GM23338 (cell line): ENCODE data around the gene OAS3. TPM values are rescaled to one million over a fixed set of nuclear protein-coding genes. Genes with fewer than 3 reads are reported as not detected.
"Not testable (repeated sequence)": the region's sequence is repeated elsewhere in the genome, so short reads cannot be mapped to it uniquely, and the experiment has no call there.

Experiments
- ATAC-seq: fragments of 200-7000 bp; cut with Tn5 transposase; 3 replicates; pipeline ENCODE4 v1.9.1; 2020
- DNase-seq: peaks from one replicate; pipeline ENCODE4 v3.0.0-alpha.2; 2015; ENCODE audit warnings: low spot score
- H2AFZ ChIP-seq: fragments of 200-600 bp; sonication (generic); 2 replicates; pipeline ENCODE4 v1.8.0; 2016; ENCODE audit warnings: antibody characterized with exemption, mild to moderate bottlenecking, moderate library complexity
- H3F3A ChIP-seq: fragments of 200-600 bp; sonication (generic); replicated peaks from 2 replicates; pipeline ENCODE4 v1.8.0; 2017; ENCODE audit warnings: antibody characterized with exemption, mixed run types, low read depth
- H3K27ac ChIP-seq: fragments of 200-600 bp; sonication (generic); 2 replicates; pipeline ENCODE4 v1.6.1; 2016; ENCODE audit warnings: low read depth
- H3K27me3 ChIP-seq: fragments of 200-600 bp; sonication (generic); 2 replicates; pipeline ENCODE4 v1.8.0; 2016; ENCODE audit warnings: mild to moderate bottlenecking, mixed run types, moderate library complexity; ENCODE audit not compliant: insufficient read depth
- H3K36me3 ChIP-seq: fragments of 200-600 bp; sonication (generic); 2 replicates; pipeline ENCODE4 v1.8.0; 2016; ENCODE audit warnings: mild to moderate bottlenecking; ENCODE audit not compliant: insufficient read depth
- H3K4me1 ChIP-seq: fragments of 200-600 bp; sonication (generic); 2 replicates; pipeline ENCODE4 v1.8.0; 2016; ENCODE audit warnings: mild to moderate bottlenecking, moderate library complexity; ENCODE audit not compliant: insufficient read depth
- H3K4me2 ChIP-seq: fragments of 200-600 bp; sonication (generic); 2 replicates; pipeline ENCODE4 v1.7.1; 2017; ENCODE audit warnings: mixed run types
- H3K4me3 ChIP-seq: fragments of 200-600 bp; sonication (generic); 2 replicates; pipeline ENCODE4 v1.6.1; 2016; ENCODE audit warnings: mixed run types
- H3K79me2 ChIP-seq: fragments of 200-600 bp; sonication (generic); replicated peaks from 2 replicates; pipeline ENCODE4 v1.8.0; 2017; ENCODE audit warnings: mild to moderate bottlenecking; ENCODE audit not compliant: insufficient read depth
- H3K9me2 ChIP-seq: fragments of 200-600 bp; sonication (generic); 2 replicates; pipeline ENCODE4 v1.8.0; 2017; ENCODE audit not compliant: insufficient read depth
- H4K20me1 ChIP-seq: fragments of 200-600 bp; sonication (generic); replicated peaks from 2 replicates; pipeline ENCODE4 v1.8.0; 2017; ENCODE audit warnings: mild to moderate bottlenecking; ENCODE audit not compliant: insufficient read depth
- H3K27ac Mint-ChIP-seq: 2 replicates; pipeline ENCODE4 v1.8.0; 2020; ENCODE audit warnings: inconsistent platforms, mild to moderate bottlenecking, moderate library complexity, mixed read lengths
- H3K27me3 Mint-ChIP-seq: 3 replicates; pipeline ENCODE4 v1.8.0; 2022; ENCODE audit warnings: low read depth, mild to moderate bottlenecking, moderate library complexity, mixed read lengths, inconsistent platforms; ENCODE audit not compliant: insufficient read depth, poor library complexity
- H3K36me3 Mint-ChIP-seq: 3 replicates; pipeline ENCODE4 v1.8.0; 2021; ENCODE audit warnings: low read depth, mild to moderate bottlenecking, inconsistent platforms, moderate library complexity, mixed read lengths
- H3K4me1 Mint-ChIP-seq: 3 replicates; pipeline ENCODE4 v1.8.0; 2020; ENCODE audit warnings: mild to moderate bottlenecking, inconsistent platforms, mixed read lengths
- H3K4me3 Mint-ChIP-seq: 3 replicates; pipeline ENCODE4 v1.8.0; 2021; ENCODE audit warnings: moderate library complexity, mild to moderate bottlenecking, inconsistent platforms, mixed read lengths
- H3K9me3 Mint-ChIP-seq: 3 replicates; pipeline ENCODE4 v1.8.0; 2020; ENCODE audit warnings: moderate library complexity, mild to moderate bottlenecking, inconsistent platforms, mixed read lengths
- CREB1 ChIP-seq: fragments of 250-450 bp; sonication (Bioruptor Pico); IDR thresholded peaks from 2 replicates; pipeline ENCODE4 v1.5.0; 2020; ENCODE audit warnings: low read depth, mild to moderate bottlenecking, moderate library complexity
- CTCF ChIP-seq, 2 experiments: fragments of 200-600 bp in 1 of 2; sonication (generic) in 1 of 2; conservative IDR thresholded peaks; 2 replicates each; pipeline versions ENCODE4 v1.5.1 to v1.6.1; 2016 to 2017; ENCODE audit warnings: antibody characterized with exemption in 2 of 2, low read depth in 2 of 2, mild to moderate bottlenecking in 2 of 2, moderate library complexity in 1 of 2
- EZH2 ChIP-seq: fragments of 200-600 bp; sonication (generic); IDR thresholded peaks from one replicate; pipeline ENCODE4 v1.8.0; 2017; ENCODE audit warnings: antibody characterized with exemption, mild to moderate bottlenecking, low read depth; ENCODE audit not compliant: unreplicated experiment
- JUNB ChIP-seq: IDR thresholded peaks from one replicate; pipeline ENCODE4 v1.6.1; 2016; ENCODE audit warnings: antibody characterized with exemption; ENCODE audit not compliant: unreplicated experiment
- POLR2AphosphoS5 ChIP-seq: IDR thresholded peaks from 2 replicates; pipeline ENCODE4 v1.6.1; 2016; ENCODE audit warnings: antibody characterized with exemption, low read depth
- REST ChIP-seq: IDR thresholded peaks from one replicate; pipeline ENCODE4 v1.6.1; 2018; ENCODE audit warnings: antibody characterized with exemption; ENCODE audit not compliant: unreplicated experiment
- ZNF114 ChIP-seq: fragments of 250-450 bp; sonication (Bioruptor Pico); IDR thresholded peaks from 2 replicates; pipeline ENCODE4 v1.5.0; 2020; ENCODE audit warnings: mild to moderate bottlenecking, moderate library complexity
- ZNF331 ChIP-seq: fragments of 250-450 bp; sonication (Bioruptor Pico); IDR thresholded peaks from 2 replicates; pipeline ENCODE4 v1.5.0; 2020; ENCODE audit warnings: low read depth, mild to moderate bottlenecking, moderate library complexity
- polyA plus RNA-seq: library from polyadenylated mRNA; unstranded; fragments of >200 nt; fragmentation: Nextera tagmentation; extraction: Ambion mirVana; gene quantifications from 2 replicates; pipeline ENCODE4 v1.2.1, GENCODE V29; 2016
- total RNA-seq: library from RNA; depleted of rRNA; stranded (reverse); fragments of >200 nt; shearing (Covaris generic); gene quantifications from 2 replicates; pipeline ENCODE4 v1.2.3, GENCODE V29; 2014

Gene OAS3
- total and polyA plus RNA-seq, 2 experiments from 2014 or later = 0.27 to 1.4 TPM

- TF ChIP-seq CTCF (conservative IDR thresholded peaks at IDR 0.05; ENCODE audit: low read depth in 2 of 2) (no peak), CREB1 (CRISPR knock-in tag) (no peak), POLR2AphosphoS5 (no peak), ZNF331 (no peak), ZNF114 (CRISPR knock-in tag) (no peak), EZH2 (no peak), REST (no peak)
Observed at GRCh38 chr12:112988224-112988623, 50.0 kb downstream of the OAS3 start (continued).

GRCh38 chr12:112988823-112989385 is 50.6 kb downstream of the OAS3 start:
- not testable (repeated sequence) for H3K36me3 Mint-ChIP-seq

GRCh38 chr12:112989806-112990205 is 51.5 kb downstream of the OAS3 start:
- H3K36me3 Mint-ChIP-seq = peaks cover 5% of the 10 kb centered on the region; the same call in 1 of the 3 replicates
- H3F3A ChIP-seq = 0 out of 2 replicates have a peak, but pooled peaks cover 4% of the 10 kb centered on the region

More at GRCh38 chr12:112988823-112989385, 50.6 kb downstream of the OAS3 start:
- H3K4me2 ChIP-seq, H3K79me2 ChIP-seq, H3F3A ChIP-seq, DNase-seq, ATAC-seq, H3K27ac ChIP-seq, H3K36me3 ChIP-seq, H2AFZ ChIP-seq, H3K9me2 ChIP-seq, H4K20me1 ChIP-seq, H3K4me3 ChIP-seq, H3K27me3 ChIP-seq, H3K27ac Mint-ChIP-seq, H3K4me3 Mint-ChIP-seq, H3K27me3 Mint-ChIP-seq: not testable (repeated sequence)
- Mint-ChIP-seq H3K4me1 (peaks cover 14% of the 10 kb centered on the region), H3K9me3 (peaks cover 17% of the 10 kb centered on the region)
- H3K4me1 ChIP-seq = peaks cover 22% of the 10 kb centered on the region; the same call in 1 of the 2 replicates

More at GRCh38 chr12:112989806-112990205, 51.5 kb downstream of the OAS3 start:
- H2AFZ ChIP-seq = no peak overlapping the region
- no peak for TF ChIP-seq JUNB
- peaks cover 13% of the 10 kb centered on the region for H3K9me3 Mint-ChIP-seq
- H3K27me3 ChIP-seq = no peaks in the 10 kb centered on the region
- no peak overlapping the region for H3K27ac Mint-ChIP-seq
- no peak for ATAC-seq
- H3K9me2 ChIP-seq = peaks cover 2% of the 10 kb centered on the region; the same call in 1 of the 2 replicates
- no peaks in the 10 kb centered on the region; the same call in 1 of the 2 replicates for H3K36me3 ChIP-seq
- DNase-seq = no peak
- peaks cover 14% of the 10 kb centered on the region for H3K4me1 Mint-ChIP-seq
- peak overlapping the region; percentile 17; the same call in 1 of the 2 replicates for H3K4me2 ChIP-seq
- 0 out of 2 replicates have a peak overlapping the region, but pooled peaks have one; percentile 15 for H3K4me3 ChIP-seq
- H3K4me1 ChIP-seq = peaks cover 22% of the 10 kb centered on the region; the same call in 1 of the 2 replicates
- H3K4me3 Mint-ChIP-seq = no peak overlapping the region
- H4K20me1 ChIP-seq = no peaks in the 10 kb centered on the region
- H3K27ac ChIP-seq = no peak overlapping the region
- no peaks in the 10 kb centered on the region for H3K79me2 ChIP-seq
- peaks cover 5% of the 10 kb centered on the region for H3K27me3 Mint-ChIP-seq
